Keratinocyte (primary cell): ENCODE measurements around the gene LY9.

ENCODE experiments used
- EZH2 ChIP-seq: IDR thresholded peaks from one replicate; pipeline ENCODE4 v1.6.1; 2012; ENCODE audit warnings: inconsistent platforms, mild to moderate bottlenecking, low read length, moderate library complexity
- TF ChIP-seq, protein P1 (sequence below), 3 experiments: IDR thresholded peaks in 1 of 3; conservative IDR thresholded peaks in 1 of 3; optimal IDR thresholded peaks in 1 of 3; 2 replicates in 2 of 3; 3 replicates in 1 of 3; pipeline versions ENCODE3 to v1.5.1; 2011; ENCODE audit warnings: low read length in 3 of 3, mild to moderate bottlenecking in 3 of 3, moderate library complexity in 2 of 3, control low read depth in 1 of 3, inconsistent platforms in 1 of 3; ENCODE audit not compliant: insufficient read depth in 2 of 3; ENCODE audit errors: extremely low read depth in 1 of 3

DNA sequence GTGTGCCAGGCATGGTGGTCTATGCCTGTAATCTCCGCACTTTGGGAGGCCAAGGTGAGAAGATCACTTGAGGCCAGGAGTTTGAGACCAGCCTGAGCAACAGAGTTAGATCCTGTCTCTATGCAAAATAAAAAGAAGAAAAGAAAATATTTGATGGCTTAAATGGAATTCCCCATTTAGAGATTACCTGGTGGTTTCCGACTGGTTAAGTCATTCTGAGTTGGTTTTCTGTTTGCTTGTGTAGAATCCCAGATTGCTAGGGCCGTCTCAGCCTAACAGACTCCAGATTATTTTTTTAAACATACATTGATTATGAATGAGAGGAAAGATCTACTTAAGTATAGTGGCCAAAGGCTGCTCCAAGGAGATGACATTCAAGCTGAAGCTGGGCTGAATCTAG lies 22.9 kb upstream of the LY9 start:
- TF ChIP-seq, protein P1, sequence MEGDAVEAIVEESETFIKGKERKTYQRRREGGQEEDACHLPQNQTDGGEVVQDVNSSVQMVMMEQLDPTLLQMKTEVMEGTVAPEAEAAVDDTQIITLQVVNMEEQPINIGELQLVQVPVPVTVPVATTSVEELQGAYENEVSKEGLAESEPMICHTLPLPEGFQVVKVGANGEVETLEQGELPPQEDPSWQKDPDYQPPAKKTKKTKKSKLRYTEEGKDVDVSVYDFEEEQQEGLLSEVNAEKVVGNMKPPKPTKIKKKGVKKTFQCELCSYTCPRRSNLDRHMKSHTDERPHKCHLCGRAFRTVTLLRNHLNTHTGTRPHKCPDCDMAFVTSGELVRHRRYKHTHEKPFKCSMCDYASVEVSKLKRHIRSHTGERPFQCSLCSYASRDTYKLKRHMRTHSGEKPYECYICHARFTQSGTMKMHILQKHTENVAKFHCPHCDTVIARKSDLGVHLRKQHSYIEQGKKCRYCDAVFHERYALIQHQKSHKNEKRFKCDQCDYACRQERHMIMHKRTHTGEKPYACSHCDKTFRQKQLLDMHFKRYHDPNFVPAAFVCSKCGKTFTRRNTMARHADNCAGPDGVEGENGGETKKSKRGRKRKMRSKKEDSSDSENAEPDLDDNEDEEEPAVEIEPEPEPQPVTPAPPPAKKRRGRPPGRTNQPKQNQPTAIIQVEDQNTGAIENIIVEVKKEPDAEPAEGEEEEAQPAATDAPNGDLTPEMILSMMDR (optimal IDR thresholded peaks at IDR 0.05 in 1 of 3, IDR thresholded peaks at IDR 0.05 in 1 of 3, conservative IDR thresholded peaks at IDR 0.05 in 1 of 3; ENCODE audit: extremely low read depth in 1 of 3, insufficient read depth in 2 of 3, low read length in 3 of 3) = no peak
- TF ChIP-seq EZH2 = no peak
